GM12878 (cell line): ENCODE data around the gene BCL2. TPM values are rescaled to one million over a fixed set of nuclear protein-coding genes. Genes with fewer than 3 reads are reported as not detected.

ENCODE experiments used
- ATAC-seq: fragments of 200-7000 bp; cut with Tn5 transposase; 3 replicates; pipeline ENCODE4 v1.9.1; 2020; ENCODE audit warnings: mild to moderate bottlenecking, moderate library complexity
- BruUV-seq: library from RNA; stranded (reverse); fragments of 400-500 nt; replicated peaks from 2 replicates; lab custom pipeline; 2021; lab: Mats Ljungman, UMichigan
- CTCF ChIA-PET: fragments of 300-600 bp; sonication (Branson Sonifier 250); formaldehyde crosslinking; extraction: SDS; loops from one replicate; lab custom pipeline; 2021; ENCODE audit warnings: inconsistent platforms; lab: Yijun Ruan, JAX
- POLR2A ChIA-PET: fragments of 350-600 bp; formaldehyde crosslinking; extraction: SDS; loops from one replicate; lab custom pipeline; 2021; ENCODE audit warnings: inconsistent platforms; lab: Charles Lee
- RAD21 ChIA-PET: fragments of 300-600 bp; sonication (Branson Sonifier 250); formaldehyde crosslinking; loops from one replicate; lab custom pipeline; 2023; ENCODE audit warnings: antibody characterized with exemption; ENCODE audit not compliant: unreplicated experiment; lab: Charles Lee
- SMC1A ChIA-PET: fragments of 300-600 bp; sonication (Branson Sonifier 250); formaldehyde crosslinking; loops from one replicate; lab custom pipeline; 2023; ENCODE audit not compliant: unreplicated experiment, uncharacterized antibody; lab: Charles Lee
- DNase-seq: peaks from one replicate; pipeline ENCODE4 v3.0.0-alpha.2; 2011; ENCODE audit warnings: low read depth, low spot score
- FAIRE-seq: peaks from 3 replicates; lab custom pipeline; 2011; peaks lifted over from hg19 to GRCh38; lab: Jason Lieb, UNC
- H2AFZ ChIP-seq: 2 replicates; pipeline ENCODE4 v1.6.0; 2011; ENCODE audit warnings: low read depth, low read length, control low read depth; ENCODE audit not compliant: control insufficient read depth
- H3K27ac ChIP-seq: 2 replicates; pipeline ENCODE4 v1.5.1; 2011; ENCODE audit warnings: control low read depth; ENCODE audit not compliant: control insufficient read depth, insufficient read depth
- H3K27me3 ChIP-seq, 2 experiments: replicated peaks in 1 of 2; 2 replicates each; pipeline versions ENCODE4 v1.6.0 to v1.6.1; 2011; ENCODE audit warnings: low read length in 1 of 2; ENCODE audit not compliant: control insufficient read depth in 2 of 2, insufficient read depth in 2 of 2
- H3K36me3 ChIP-seq, 2 experiments: 2 replicates each; pipeline ENCODE4 v1.5.1; 2011; ENCODE audit warnings: low read length in 1 of 2; ENCODE audit not compliant: control insufficient read depth in 2 of 2, insufficient read depth in 2 of 2
- H3K4me1 ChIP-seq: 2 replicates; pipeline ENCODE4 v1.6.1; 2011; ENCODE audit warnings: mild to moderate bottlenecking, low read length, moderate library complexity, mixed read lengths; ENCODE audit not compliant: control insufficient read depth, insufficient read depth
- H3K4me2 ChIP-seq: 2 replicates; pipeline ENCODE4 v1.6.0; 2011; ENCODE audit warnings: control low read depth; ENCODE audit not compliant: control insufficient read depth, insufficient read depth
- H3K4me3 ChIP-seq: fragments of 200-600 bp; sonication (generic); 2 replicates; pipeline ENCODE4 v1.5.1; 2016
- H3K79me2 ChIP-seq: 2 replicates; pipeline ENCODE4 v1.6.0; 2011; ENCODE audit warnings: low read length; ENCODE audit not compliant: control insufficient read depth, insufficient read depth
- H3K9ac ChIP-seq: 2 replicates; pipeline ENCODE4 v1.8.0; 2011; ENCODE audit warnings: low read length, control low read depth, mixed read lengths; ENCODE audit not compliant: control insufficient read depth, insufficient read depth
- H3K9me3 ChIP-seq: replicated peaks from 3 replicates; pipeline ENCODE4 v1.5.1; 2011; ENCODE audit warnings: mild to moderate bottlenecking, low read length; ENCODE audit not compliant: control insufficient read depth, insufficient read depth
- H4K20me1 ChIP-seq: 2 replicates; pipeline ENCODE4 v1.6.0; 2011; ENCODE audit not compliant: control insufficient read depth, insufficient read depth
- CBX3 ChIP-seq: fragments of 200-600 bp; sonication (generic); IDR thresholded peaks from 2 replicates; pipeline ENCODE4 v1.6.1; 2016; ENCODE audit warnings: low read depth, borderline replicate concordance
- E2F4 ChIP-seq: IDR thresholded peaks from 2 replicates; pipeline ENCODE4 v1.6.1; 2012; ENCODE audit warnings: low read depth, low read length, improper control_type of control experiment
- GABPA ChIP-seq: IDR thresholded peaks from 2 replicates; pipeline ENCODE4 v1.6.1; 2014; ENCODE audit warnings: antibody characterized with exemption, low read depth, mild to moderate bottlenecking, inconsistent platforms
- HCFC1 ChIP-seq: fragments of 150-350 bp; IDR thresholded peaks from 2 replicates; pipeline ENCODE4 v1.6.1; 2014; ENCODE audit warnings: low read length
- HDAC2 ChIP-seq: fragments of 200-600 bp; sonication (generic); IDR thresholded peaks from 2 replicates; pipeline ENCODE4 v1.6.1; 2017
- NBN ChIP-seq: fragments of 450-650 bp; IDR thresholded peaks from 2 replicates; pipeline ENCODE4 v1.6.1; 2016
- RAD51 ChIP-seq: fragments of 450-650 bp; IDR thresholded peaks from 2 replicates; pipeline ENCODE4 v1.6.1; 2016; ENCODE audit warnings: moderate library complexity, mild to moderate bottlenecking, inconsistent platforms
- TAF1 ChIP-seq: IDR thresholded peaks from 2 replicates; pipeline ENCODE4 v1.6.1; 2011; ENCODE audit warnings: mild to moderate bottlenecking, low read depth, low read length, borderline replicate concordance
- ZBTB11 ChIP-seq: fragments of 450-650 bp; formaldehyde crosslinking; IDR thresholded peaks from 2 replicates; pipeline ENCODE4 v1.5.0; 2022; ENCODE audit warnings: mild to moderate bottlenecking, missing genetic modification characterization
- WGBS: methylation state at CpG from one replicate; pipeline ENCODE4 v1.1.6; 2016; ENCODE audit warnings: low lambda C conversion rate; ENCODE audit not compliant: insufficient replicate concordance, insufficient coverage; ENCODE audit errors: missing lambda C conversion rate; 5-methylcytosine and 5-hydroxymethylcytosine counted together
- in situ Hi-C: fragments of 300-500 bp; cut with MboI; formaldehyde crosslinking; loops from 9 replicates; pipeline ENCODE4 v1.14.3; 2018; ENCODE audit warnings: mixed read lengths
- intact Hi-C: fragments of 100-400 bp; cut with micrococcal nuclease; formaldehyde crosslinking; loops from one replicate; pipeline ENCODE4 v1.14.2; 2022; ENCODE audit not compliant: unreplicated experiment
- polyA plus RNA-seq, 11 experiments: library from polyadenylated mRNA; depleted of rRNA in 4 of 11; unstranded in 6 of 11; stranded (reverse) in 5 of 11; fragments of >200 nt; fragmentation: Nextera tagmentation in 4 of 11; fragmentation: Illumina TruSeq in 1 of 11; extraction: Ambion mirVana in 4 of 11; extraction: Trizol in 1 of 11; gene quantifications; 1 replicate in 1 of 11; 2 replicates in 10 of 11; pipeline versions ENCODE4 v1.2.1 to v1.2.3, GENCODE V29; 2011 to 2016; ENCODE audit warnings: inconsistent platforms in 2 of 11, missing spikeins in 2 of 11, low read depth in 1 of 11
- total RNA-seq, 4 experiments: library from RNA; depleted of rRNA in 3 of 4; stranded (reverse); fragments of >200 nt in 3 of 4; fragmentation: Illumina TruSeq in 1 of 4; extraction: Trizol in 1 of 4; gene quantifications; 2 replicates each; pipeline versions ENCODE4 v1.2.1 to v1.2.3, GENCODE V29; 2013 to 2021

Gene BCL2
- total and polyA plus RNA-seq, 10 of the 15 experiments (the other 5 are each of a cell fraction or from before 2014, with no cell fraction given), result 4.1 to 47.8 (median 19.3) TPM

GRCh38 chr18:63356272-63356896 lies 36.8 kb upstream of the BCL2 start:
- Histone ChIP-seq H3K27me3 (no peaks in the 10 kb centered on the region), H3K4me2 (no peak overlapping the region), H4K20me1 (no peaks in the 10 kb centered on the region), H3K9ac (no peak overlapping the region), H3K4me3 (no peak overlapping the region), H3K36me3 (peaks cover 0 to 7% of the 10 kb centered on the region in 2 experiments; a peak in 1 of 4 replicates), H3K27ac (no peak overlapping the region), H3K4me1 (no peaks in the 10 kb centered on the region), H2AFZ (no peak overlapping the region), H3K9me3 (no peaks in the 10 kb centered on the region), H3K79me2 (no peaks in the 10 kb centered on the region)
- CTCF ChIA-PET, result interaction anchor here (1.1 to 1.4 kb wide), 2 partner anchors 10 to 33 kb away, joined by 3 to 4 read pairs; no protein-coding TSS in a partner anchor
- no TSS peak for BruUV-seq
- TF ChIP-seq ZBTB11 (CRISPR knock-in tag), result no peak
- TF ChIP-seq HCFC1, result no peak
- TF ChIP-seq TAF1, result no peak
- no peak for TF ChIP-seq E2F4
- TF ChIP-seq CBX3, result no peak
- TF ChIP-seq RAD51, result no peak
- TF ChIP-seq GABPA, result no peak
- no peak for TF ChIP-seq NBN
- no peak for TF ChIP-seq HDAC2
- no peak for ATAC-seq
- no peak for DNase-seq
- intact Hi-C loops, result no loop called here
- POLR2A ChIA-PET, result no interaction called here
- SMC1A ChIA-PET, result interaction anchor here (0.9 to 1.9 kb wide), 4 partner anchors 9 to 339 kb away, joined by 3 to 8 read pairs (median 4); no protein-coding TSS in a partner anchor
- FAIRE-seq, result no peak
- 91% methylated on average over 7 of the region's 7 CpGs for WGBS
- in situ Hi-C loops, result no loop called here
- RAD21 ChIA-PET, result interaction anchor here (1.5 kb wide), 1 partner anchor 10 kb away, joined by 4 read pairs; no protein-coding TSS in a partner anchor
